NCI-H1436 treated with DMSO at 0.1 percent for 48 hours (cell line): ENCODE data around the gene ACP5.
"Not testable (repeated sequence)": the region's sequence is repeated elsewhere in the genome, so short reads cannot be mapped to it uniquely, and the experiment has no call there.

ENCODE experiments used
- DNase-seq: peaks from one replicate; lab custom pipeline; 2025; lab: John Stamatoyannopoulos, UW

Gene ACP5

GRCh38 chr19:11577451-11578257, at the start of gene ACP5:
Gene ACP5 (minus strand): TSS chr19:11577645. CDS start chr19:11577317, 328 bp downstream.
- no peak for DNase-seq

- no peak for DNase-seq
Observed at GRCh38 chr19:11626252-11626651, 48.8 kb upstream of the ACP5 start.

DNA sequence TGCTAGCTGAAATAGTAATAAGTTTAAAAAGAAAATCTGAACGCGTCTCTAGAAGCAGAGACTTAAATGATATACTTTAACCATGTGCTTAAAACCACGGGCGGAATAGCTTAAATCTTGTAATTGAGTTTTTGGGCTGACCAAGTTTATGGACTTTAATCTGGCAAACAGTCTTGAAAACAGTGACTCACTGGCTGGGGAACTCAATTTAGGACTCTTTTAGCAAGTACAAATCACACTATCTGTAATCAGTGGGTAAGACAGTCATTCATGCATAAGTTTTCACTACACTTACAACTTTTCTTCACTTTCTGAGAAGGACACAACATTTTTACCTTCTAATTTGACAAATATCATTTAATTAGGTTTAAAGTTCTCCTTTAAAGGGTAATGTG, 46.6 kb upstream of the ACP5 start:
- no peak for DNase-seq

DNA sequence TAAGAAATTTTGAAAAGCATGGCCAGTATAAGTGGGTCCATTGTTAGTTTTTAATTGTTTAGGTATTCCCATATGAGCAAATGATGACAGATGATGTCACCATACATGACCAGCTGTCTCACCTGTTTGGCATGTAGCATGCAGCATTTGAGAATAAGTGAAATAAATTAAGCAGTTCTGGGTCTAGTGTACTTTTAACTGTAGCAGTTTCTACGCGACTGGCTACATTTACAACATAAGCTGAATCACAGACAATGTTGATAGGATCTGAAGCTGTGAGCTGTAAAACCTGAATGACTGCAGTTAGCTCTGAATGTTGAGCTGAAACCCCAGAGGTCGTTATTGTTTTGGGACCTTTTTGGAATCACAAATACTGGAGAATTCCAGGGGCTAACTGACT, 45.0 kb upstream of the ACP5 start:
- DNase-seq, result not testable (repeated sequence)

GRCh38 chr19:11620553-11620952, 43.1 kb upstream of the ACP5 start:
- DNase-seq, result no peak

DNA sequence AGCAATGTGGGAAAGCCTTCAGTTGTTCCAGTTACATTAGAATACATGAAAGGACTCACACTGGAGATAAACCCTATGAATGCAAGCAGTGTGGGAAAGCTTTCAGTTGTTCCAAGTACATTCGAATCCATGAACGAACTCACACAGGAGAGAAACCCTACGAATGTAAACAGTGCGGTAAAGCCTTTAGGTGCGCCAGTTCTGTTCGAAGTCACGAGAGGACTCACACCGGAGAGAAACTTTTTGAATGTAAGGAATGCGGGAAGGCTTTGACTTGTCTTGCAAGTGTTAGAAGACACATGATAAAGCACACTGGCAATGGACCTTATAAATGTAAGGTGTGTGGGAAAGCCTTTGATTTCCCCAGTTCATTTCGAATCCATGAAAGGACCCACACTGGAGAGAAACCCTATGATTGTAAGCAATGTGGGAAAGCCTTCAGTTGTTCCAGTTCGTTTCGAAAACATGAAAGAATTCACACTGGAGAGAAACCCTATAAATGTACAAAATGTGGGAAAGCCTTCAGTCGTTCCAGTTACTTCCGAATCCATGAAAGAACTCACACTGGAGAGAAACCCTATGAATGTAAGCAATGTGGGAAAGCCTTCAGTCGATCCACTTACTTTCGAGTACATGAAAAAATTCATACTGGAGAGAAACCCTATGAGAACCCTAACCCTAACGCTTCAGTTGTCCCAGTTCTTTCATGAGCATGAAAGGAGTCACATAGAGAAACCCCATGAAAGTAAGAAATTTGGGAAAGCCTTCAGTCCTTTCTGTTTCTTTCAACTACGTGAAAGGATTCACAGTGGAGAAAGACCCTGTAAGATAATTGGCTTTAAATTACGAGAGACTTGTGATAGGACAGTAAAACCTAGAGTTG, 40.0 kb upstream of the ACP5 start:
- no peak for DNase-seq

DNA sequence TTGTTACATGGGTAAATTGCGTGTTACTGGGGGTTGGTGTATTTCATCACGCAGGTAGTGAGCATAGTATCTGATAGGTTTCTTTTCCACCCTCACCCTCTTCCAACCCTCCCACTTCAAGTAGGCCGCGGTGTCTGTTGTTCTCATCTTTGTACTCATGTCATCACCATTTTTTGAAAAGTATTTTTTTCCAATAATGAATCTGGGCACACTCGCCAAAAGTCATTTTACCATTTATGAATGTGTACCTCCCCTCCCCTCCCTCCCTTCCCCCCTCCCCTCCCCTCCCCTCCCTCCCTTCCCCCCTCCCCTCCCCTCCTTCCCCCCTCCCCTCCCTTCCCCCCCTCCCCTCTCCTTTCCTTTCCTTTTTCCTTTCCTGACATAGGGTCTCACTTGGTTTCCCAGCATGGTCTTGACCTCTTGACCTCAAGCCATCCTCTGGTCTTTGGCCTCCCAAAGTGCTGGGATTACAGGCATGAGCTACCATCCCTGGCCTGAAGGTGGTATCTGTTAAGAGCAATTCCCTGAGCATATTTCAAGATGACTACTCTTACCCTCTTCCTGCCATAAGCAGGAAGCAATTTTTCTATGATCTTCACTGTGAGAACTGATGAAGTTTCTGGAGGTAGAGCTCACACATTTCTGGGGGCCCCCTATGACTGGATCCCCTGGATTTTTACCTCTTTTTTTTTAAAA, 35.5 kb upstream of the ACP5 start:
- DNase-seq, result no peak

DNA sequence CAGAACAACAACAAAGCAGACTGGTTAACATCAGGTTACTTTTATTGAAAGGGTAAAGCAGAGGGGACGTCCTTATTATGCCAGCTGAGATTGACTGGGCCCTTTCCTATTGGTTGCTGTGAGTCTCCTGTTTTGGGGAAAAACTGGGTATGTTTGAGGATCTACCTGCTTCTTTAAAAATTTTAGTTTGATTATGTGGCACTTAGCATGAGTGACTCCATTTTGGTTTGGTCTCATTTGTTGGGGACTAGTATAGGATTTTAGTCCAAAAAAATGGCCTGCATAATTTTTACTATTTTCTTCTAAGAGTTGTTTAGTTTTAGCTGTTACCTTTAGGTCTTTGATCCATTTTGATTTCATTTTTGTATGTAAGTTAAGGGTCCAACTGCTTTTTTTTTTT, 34.3 kb upstream of the ACP5 start:
- DNase-seq, result no peak

GRCh38 chr19:11606484-11606883, 29.0 kb upstream of the ACP5 start:
- DNase-seq, result no peak

- DNase-seq, result not testable (repeated sequence)
Observed at GRCh38 chr19:11599704-11600103, 22.3 kb upstream of the ACP5 start.

- DNase-seq, result no peak
Observed at GRCh38 chr19:11598746-11599145, 21.3 kb upstream of the ACP5 start.

- no peak for DNase-seq
Observed at GRCh38 chr19:11598103-11598483, 20.6 kb upstream of the ACP5 start.

- peak; percentile 88 for DNase-seq
Observed at GRCh38 chr19:11597202-11598102, 20.0 kb upstream of the ACP5 start, which contains the start of gene ZNF627. Gene ZNF627 (plus strand): TSS chr19:11597483. CDS start chr19:11597628, 145 bp downstream.

DNA sequence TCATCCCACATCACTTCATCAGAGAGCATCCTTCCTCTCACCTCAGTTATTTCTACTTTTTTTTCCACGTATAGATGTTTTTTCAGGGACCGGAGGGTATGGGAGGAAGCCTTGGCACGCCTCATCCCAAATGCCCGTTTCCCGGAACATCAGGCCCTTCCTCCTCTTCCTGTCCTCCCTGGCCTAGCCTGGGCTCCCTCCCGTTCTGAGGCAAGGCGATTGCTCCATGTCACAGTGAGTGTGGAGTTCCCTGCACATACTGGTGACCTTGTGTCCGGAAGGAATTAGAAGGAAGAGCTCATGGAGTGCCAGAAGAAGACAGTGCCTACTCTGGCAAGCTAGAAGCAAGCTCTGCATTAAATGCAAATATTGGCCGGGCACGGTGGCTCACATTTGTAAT, 18.7 kb upstream of the ACP5 start:
- no peak for DNase-seq

DNA sequence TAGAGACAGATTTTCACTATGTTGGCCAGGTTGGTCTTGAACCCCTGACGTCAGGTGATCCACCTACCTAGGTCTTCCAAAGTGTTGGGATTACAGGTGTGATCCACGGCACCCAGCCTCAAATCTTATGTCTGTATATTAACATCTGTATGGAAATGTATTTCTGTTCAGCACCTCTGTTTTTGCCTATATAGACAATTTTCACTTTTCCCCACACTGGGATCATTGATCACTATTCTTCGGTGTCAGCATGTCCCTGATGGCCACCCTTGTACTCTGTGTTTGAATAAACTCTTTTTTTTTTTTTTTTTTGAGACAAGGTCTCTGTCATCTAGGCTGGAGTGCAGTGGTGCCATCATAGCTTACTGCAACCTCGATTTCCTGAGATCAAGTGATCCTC, 16.6 kb upstream of the ACP5 start:
- DNase-seq, result no peak

- no peak for DNase-seq
Observed at GRCh38 chr19:11587975-11588631, 10.7 kb upstream of the ACP5 start.

DNA sequence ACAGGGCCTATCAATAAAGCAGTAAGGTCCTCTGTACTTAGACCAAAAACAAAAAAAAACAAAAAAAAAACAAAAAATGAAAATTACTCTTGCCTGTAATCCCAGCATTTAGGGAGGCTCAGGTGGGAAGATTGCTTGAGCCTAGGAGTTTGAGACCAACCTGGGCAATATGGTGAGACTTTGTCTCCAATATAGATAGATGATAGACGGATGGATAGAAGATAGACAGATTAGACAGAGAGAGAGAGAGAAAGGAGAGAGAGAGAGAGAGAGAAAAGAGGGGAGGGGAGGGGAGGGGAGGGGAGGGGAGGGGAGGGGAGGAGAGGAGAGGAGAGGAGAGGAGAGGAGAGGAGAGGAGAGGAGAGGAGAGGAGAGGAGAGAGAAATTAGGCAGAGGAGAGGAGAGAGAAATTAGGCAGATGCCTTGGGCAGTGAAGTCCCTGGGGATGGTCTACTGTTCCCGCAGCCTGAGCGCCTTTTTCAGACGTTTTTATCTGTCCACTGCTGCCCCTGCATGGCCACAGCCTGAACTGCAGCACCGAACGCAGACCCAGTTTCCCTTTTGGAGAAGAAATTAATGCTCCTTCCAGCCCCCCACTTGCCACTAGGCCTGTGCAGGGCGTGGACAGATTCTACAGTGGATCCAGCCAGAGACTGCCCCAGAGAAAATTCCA, 10.0 kb upstream of the ACP5 start:
- DNase-seq, result peak; percentile 57

DNA sequence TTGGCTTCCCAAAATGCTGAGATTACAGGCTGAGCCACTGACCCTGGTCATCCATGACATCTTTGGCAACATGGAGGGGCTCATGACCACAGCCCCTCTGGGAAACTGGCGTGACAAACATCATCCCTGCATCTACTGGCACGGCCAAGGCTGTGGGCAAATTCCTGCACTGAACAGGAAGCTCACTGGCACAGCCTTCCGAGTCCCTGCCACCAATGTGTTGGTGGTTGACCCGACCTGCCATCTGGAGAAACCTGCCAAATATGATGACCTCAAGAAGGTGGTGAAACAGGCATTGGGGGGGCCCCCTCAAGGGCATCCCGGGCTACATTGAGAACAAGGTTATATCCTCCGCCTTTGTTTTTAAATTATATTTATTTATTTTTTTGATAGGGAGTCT, 8.9 kb upstream of the ACP5 start:
- DNase-seq, result no peak

DNA sequence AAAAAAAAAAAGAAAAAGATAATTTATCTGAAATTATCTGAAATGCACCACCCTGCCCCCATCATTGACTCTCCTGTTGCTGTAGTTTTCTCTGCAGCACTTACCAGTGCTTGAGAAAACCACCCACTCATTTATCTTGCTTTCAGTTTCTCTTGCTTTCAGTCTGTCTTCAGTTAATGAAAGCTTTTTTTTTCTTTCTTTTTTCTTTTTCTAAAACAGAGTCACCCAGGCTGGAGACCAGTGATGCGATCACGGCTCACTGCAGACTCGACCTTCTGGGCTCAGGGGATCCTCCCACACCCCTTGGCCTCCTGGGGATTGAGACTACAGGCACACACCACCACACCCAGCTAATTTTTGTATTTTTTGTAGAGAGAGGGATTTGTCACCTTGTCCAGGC, 4.3 kb upstream of the ACP5 start:
- DNase-seq, result no peak

DNA sequence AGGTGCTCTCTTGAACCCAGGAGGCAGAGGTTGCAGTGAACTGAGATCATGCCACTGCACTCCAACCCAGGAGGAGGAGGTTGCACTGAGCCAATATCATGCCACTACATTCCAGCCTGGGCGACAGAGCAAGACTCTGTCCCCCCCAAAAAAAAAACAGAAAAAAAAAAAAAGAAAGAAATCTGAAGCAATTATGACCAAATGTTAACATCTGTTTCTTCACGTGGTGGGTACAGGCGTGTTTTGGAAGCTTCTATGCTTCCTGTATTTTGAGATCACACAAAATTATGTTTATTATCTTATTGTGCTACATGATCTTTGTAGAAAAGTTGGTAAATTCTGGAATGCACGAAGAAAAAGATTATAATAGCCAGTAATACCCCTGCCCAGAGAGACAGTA, 2.7 kb upstream of the ACP5 start:
- DNase-seq, result no peak
